ENCODE data around the gene DCTN5. TPM values are rescaled to one million over a fixed set of nuclear protein-coding genes. Genes with fewer than 3 reads are reported as not detected.

Gene DCTN5
- total RNA-seq, 1 donor from 2014 or later, result 93.8 TPM

DNA sequence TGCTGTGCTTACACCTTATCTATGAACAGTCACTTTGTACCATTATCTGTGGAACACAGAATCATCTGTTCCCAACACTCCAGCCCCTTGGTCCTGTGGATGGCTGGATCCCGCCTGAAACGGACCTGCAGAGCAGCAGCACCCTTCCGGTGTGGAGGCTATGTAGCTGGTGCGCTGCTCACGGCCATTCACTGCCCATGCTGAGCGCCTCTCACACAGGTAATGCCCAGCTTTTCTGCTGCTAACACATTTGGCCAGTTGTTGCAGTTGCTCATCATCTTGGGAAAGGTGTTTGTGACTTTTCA lies 26.0 kb downstream of the DCTN5 start:
- DNase-seq (ENCODE audit: low spot score), result no peak
- H3K9me3 Mint-ChIP-seq (ENCODE audit: unreplicated experiment), result no peaks in the 10 kb centered on the region
- no peaks in the 10 kb centered on the region for H3K4me1 Mint-ChIP-seq (ENCODE audit: unreplicated experiment)
- H3K27me3 Mint-ChIP-seq (ENCODE audit: unreplicated experiment), result no peaks in the 10 kb centered on the region
- peaks cover 49% of the 10 kb centered on the region for H3K36me3 Mint-ChIP-seq (ENCODE audit: low read depth, unreplicated experiment)
- TF ChIP-seq, protein P1, sequence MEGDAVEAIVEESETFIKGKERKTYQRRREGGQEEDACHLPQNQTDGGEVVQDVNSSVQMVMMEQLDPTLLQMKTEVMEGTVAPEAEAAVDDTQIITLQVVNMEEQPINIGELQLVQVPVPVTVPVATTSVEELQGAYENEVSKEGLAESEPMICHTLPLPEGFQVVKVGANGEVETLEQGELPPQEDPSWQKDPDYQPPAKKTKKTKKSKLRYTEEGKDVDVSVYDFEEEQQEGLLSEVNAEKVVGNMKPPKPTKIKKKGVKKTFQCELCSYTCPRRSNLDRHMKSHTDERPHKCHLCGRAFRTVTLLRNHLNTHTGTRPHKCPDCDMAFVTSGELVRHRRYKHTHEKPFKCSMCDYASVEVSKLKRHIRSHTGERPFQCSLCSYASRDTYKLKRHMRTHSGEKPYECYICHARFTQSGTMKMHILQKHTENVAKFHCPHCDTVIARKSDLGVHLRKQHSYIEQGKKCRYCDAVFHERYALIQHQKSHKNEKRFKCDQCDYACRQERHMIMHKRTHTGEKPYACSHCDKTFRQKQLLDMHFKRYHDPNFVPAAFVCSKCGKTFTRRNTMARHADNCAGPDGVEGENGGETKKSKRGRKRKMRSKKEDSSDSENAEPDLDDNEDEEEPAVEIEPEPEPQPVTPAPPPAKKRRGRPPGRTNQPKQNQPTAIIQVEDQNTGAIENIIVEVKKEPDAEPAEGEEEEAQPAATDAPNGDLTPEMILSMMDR (IDR thresholded peaks at IDR 0.05; ENCODE audit: unreplicated experiment), result no peak
- H3K27ac Mint-ChIP-seq (ENCODE audit: unreplicated experiment), result no peak overlapping the region
- H3K4me3 Mint-ChIP-seq (ENCODE audit: unreplicated experiment), result no peak overlapping the region

DNA sequence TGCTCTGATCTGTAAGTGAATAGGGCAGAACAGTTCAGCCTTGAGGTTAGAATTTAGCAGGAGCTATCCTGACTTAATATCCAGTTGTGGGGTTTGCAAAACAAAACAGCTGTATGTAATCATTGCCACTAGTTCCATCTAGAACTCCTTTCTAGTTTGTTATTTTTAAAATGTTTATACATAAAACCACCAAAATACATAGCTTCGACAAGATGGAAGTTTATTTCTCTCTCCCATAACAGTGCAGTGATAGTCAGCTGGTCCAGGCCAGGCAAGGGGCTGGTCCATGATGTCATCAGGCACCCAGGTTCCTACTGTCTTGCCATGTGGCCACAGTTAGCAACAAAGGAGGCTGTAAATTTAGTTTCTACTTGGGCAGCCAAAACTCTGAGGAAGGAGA lies 27.0 kb downstream of the DCTN5 start:
- no peak overlapping the region for H3K4me3 Mint-ChIP-seq (ENCODE audit: unreplicated experiment)
- peaks cover 44% of the 10 kb centered on the region for H3K36me3 Mint-ChIP-seq (ENCODE audit: low read depth, unreplicated experiment)
- H3K27me3 Mint-ChIP-seq (ENCODE audit: unreplicated experiment), result no peaks in the 10 kb centered on the region
- no peak for DNase-seq (ENCODE audit: low spot score)
- H3K27ac Mint-ChIP-seq (ENCODE audit: unreplicated experiment), result no peak overlapping the region
- H3K4me1 Mint-ChIP-seq (ENCODE audit: unreplicated experiment), result no peaks in the 10 kb centered on the region
- no peaks in the 10 kb centered on the region for H3K9me3 Mint-ChIP-seq (ENCODE audit: unreplicated experiment)
- TF ChIP-seq, protein P1 (IDR thresholded peaks at IDR 0.05; ENCODE audit: unreplicated experiment), result no peak

DNA sequence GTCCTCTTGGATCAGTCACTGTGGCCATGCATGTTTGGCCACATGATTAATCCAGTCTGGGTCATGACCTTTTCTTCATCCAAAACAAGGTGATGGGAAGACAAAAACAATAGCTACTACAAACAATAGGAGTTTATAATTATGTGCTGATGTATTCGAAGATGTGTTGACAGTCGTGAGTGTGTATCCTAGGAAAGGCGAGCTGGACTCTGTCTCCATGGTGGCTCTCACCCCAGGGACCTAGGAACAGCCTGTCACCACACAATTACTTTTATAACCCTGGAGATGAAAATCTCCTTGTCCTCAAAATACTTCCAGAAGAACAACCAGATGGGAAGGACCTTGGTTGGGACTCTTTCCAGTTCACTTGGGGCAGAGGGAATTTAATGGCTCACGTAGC lies 27.6 kb downstream of the DCTN5 start:
- Mint-ChIP-seq H3K27me3 (ENCODE audit: unreplicated experiment) (no peaks in the 10 kb centered on the region), H3K36me3 (ENCODE audit: low read depth, unreplicated experiment) (peaks cover 44% of the 10 kb centered on the region), H3K9me3 (ENCODE audit: unreplicated experiment) (no peaks in the 10 kb centered on the region), H3K4me1 (ENCODE audit: unreplicated experiment) (no peaks in the 10 kb centered on the region), H3K4me3 (ENCODE audit: unreplicated experiment) (no peak overlapping the region), H3K27ac (ENCODE audit: unreplicated experiment) (no peak overlapping the region)
- no peak for DNase-seq (ENCODE audit: low spot score)
- TF ChIP-seq, protein P1 (IDR thresholded peaks at IDR 0.05; ENCODE audit: unreplicated experiment), result no peak

DNA sequence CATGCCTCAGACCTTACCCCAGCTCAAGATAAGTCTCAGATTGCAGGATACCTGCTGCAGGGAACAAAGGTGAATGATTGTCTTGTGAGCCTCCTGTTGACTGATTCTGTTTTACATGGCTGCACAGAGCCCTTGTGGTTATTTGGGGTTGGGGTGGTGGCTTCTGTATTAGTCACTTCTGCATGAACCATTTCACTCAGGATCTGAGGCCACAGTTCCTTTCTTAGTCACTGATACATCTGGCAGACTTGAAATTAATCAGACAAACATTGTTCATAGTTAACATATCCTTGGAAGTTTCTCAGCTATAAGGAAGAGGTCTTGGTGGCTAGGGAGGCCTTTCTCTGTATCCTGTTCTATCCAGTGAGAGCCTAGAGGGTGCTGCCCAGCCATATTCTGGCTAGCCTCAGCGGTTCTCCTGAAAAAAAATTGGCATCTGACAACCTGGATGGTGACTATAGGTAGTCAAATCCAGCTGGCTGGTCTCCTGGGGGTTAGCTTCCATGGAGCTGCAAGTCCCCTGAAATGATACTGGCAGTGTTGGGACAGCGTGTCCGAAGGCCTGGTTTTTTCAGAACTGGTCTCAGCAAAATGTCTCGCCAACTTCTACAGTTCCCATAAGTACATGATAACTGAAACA lies 29.0 kb downstream of the DCTN5 start:
- TF ChIP-seq, protein P1 (IDR thresholded peaks at IDR 0.05; ENCODE audit: unreplicated experiment), result no peak
- Mint-ChIP-seq H3K4me3 (ENCODE audit: unreplicated experiment) (no peak overlapping the region), H3K36me3 (ENCODE audit: low read depth, unreplicated experiment) (peaks cover 38% of the 10 kb centered on the region), H3K27ac (ENCODE audit: unreplicated experiment) (no peak overlapping the region), H3K4me1 (ENCODE audit: unreplicated experiment) (no peaks in the 10 kb centered on the region), H3K9me3 (ENCODE audit: unreplicated experiment) (no peaks in the 10 kb centered on the region), H3K27me3 (ENCODE audit: unreplicated experiment) (no peaks in the 10 kb centered on the region)
- no peak for DNase-seq (ENCODE audit: low spot score)

DNA sequence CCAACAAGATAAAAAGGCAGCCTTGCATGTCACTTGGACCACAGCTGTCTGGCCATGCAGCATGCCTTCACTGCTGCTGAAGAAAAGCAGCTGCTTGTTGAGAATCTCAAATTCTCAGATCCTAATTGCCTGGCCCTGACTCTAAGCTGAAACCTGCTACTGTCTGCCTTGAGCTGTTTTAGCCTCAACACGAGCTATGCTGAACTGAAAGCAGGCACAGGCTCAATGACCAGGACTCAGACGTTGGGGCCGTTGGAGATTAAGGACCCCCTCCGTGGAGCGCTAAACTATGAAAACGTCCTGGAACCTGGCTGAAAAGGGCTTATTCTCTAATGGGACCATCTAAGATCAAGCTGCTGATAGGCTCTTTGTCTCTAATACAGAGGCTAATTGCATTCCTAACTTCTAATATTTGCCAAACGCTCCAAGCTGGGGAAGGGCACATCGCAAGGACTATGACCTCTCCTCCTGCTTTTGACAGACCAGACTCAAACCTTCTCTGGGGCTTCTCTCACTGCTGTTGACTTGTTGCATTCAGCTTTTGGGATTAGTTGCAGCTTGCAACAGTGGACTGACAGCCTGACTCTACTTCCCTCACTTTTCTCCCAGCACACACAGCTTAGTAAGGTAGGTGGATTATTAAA lies 32.8 kb downstream of the DCTN5 start:
- no peaks in the 10 kb centered on the region for H3K9me3 Mint-ChIP-seq (ENCODE audit: unreplicated experiment)
- H3K36me3 Mint-ChIP-seq (ENCODE audit: low read depth, unreplicated experiment), result peaks cover 28% of the 10 kb centered on the region

More for the DNA sequence above, 32.8 kb downstream of the DCTN5 start:
- no peaks in the 10 kb centered on the region for H3K27me3 Mint-ChIP-seq (ENCODE audit: unreplicated experiment)
- DNase-seq (ENCODE audit: low spot score), result no peak
- H3K27ac Mint-ChIP-seq (ENCODE audit: unreplicated experiment), result no peak overlapping the region
- H3K4me3 Mint-ChIP-seq (ENCODE audit: unreplicated experiment), result no peak overlapping the region
- peaks cover 5% of the 10 kb centered on the region for H3K4me1 Mint-ChIP-seq (ENCODE audit: unreplicated experiment)
- TF ChIP-seq, protein P1 (IDR thresholded peaks at IDR 0.05; ENCODE audit: unreplicated experiment), result no peak

Measured in endothelial cell (in vitro differentiated cells).